Measurements from ENCODE around the gene CACNA1B. TPM values are rescaled to one million over a fixed set of nuclear protein-coding genes. Genes with fewer than 3 reads are reported as not detected.
A peak's percentile ranks its signal among the peaks of the same experiment; 100 is the strongest.
"Not testable (repeated sequence)": the region's sequence is repeated elsewhere in the genome, so short reads cannot be mapped to it uniquely, and the experiment has no call there.

The CACNA1B gene
- total RNA-seq, 2 experiments from 2014 or later: 0.05 TPM

GRCh38 chr9:138015021-138015829 lies 137.6 kb downstream of the CACNA1B start:
- CTCF ChIA-PET: interaction anchor here (0.6 kb wide), 1 partner anchor 218 kb away, joined by 5 read pairs; no protein-coding TSS in a partner anchor
- H3K4me3 Mint-ChIP-seq: no peak overlapping the region
- no peak overlapping the region for H3K27ac Mint-ChIP-seq
- H3K4me1 Mint-ChIP-seq (ENCODE audit: low read depth): no peaks in the 10 kb centered on the region
- DNase-seq: no peak
- H3K27me3 Mint-ChIP-seq (ENCODE audit: low read depth): no peaks in the 10 kb centered on the region
- H3K36me3 Mint-ChIP-seq (ENCODE audit: low read depth): no peaks in the 10 kb centered on the region
- H3K9me3 Mint-ChIP-seq: no peaks in the 10 kb centered on the region
- intact Hi-C loops (cut with micrococcal nuclease): no loop called here

GRCh38 chr9:138016406-138017187 lies 139.0 kb downstream of the CACNA1B start:
- Mint-ChIP-seq H3K9me3 (no peaks in the 10 kb centered on the region), H3K36me3 (ENCODE audit: low read depth) (no peaks in the 10 kb centered on the region), H3K27me3 (ENCODE audit: low read depth) (no peaks in the 10 kb centered on the region), H3K4me3 (no peak overlapping the region), H3K4me1 (ENCODE audit: low read depth) (no peaks in the 10 kb centered on the region), H3K27ac (no peak overlapping the region)
- intact Hi-C loops (cut with micrococcal nuclease): no loop called here
- DNase-seq: no peak
- CTCF ChIA-PET: interaction anchor here (0.6 kb wide), 1 partner anchor 140 kb away, joined by 4 read pairs; no protein-coding TSS in a partner anchor

- intact Hi-C loops (cut with micrococcal nuclease): no loop called here
- H3K4me3 Mint-ChIP-seq: no peak overlapping the region
Measured at GRCh38 chr9:138017200-138017599, 139.6 kb downstream of the CACNA1B start.

GRCh38 chr9:138019514-138019913 lies 141.9 kb downstream of the CACNA1B start:
- H3K4me1 Mint-ChIP-seq (ENCODE audit: low read depth); intact Hi-C loops (cut with micrococcal nuclease); H3K27me3 Mint-ChIP-seq (ENCODE audit: low read depth); CTCF ChIA-PET; DNase-seq; H3K36me3 Mint-ChIP-seq (ENCODE audit: low read depth); H3K4me3 Mint-ChIP-seq; H3K9me3 Mint-ChIP-seq; H3K27ac Mint-ChIP-seq: not testable (repeated sequence)

More at GRCh38 chr9:138017200-138017599, 139.6 kb downstream of the CACNA1B start:
- H3K27ac Mint-ChIP-seq: no peak overlapping the region
- no peaks in the 10 kb centered on the region for H3K9me3 Mint-ChIP-seq
- peaks cover 2% of the 10 kb centered on the region for H3K4me1 Mint-ChIP-seq (ENCODE audit: low read depth)
- DNase-seq: no peak
- peaks cover 2% of the 10 kb centered on the region for H3K27me3 Mint-ChIP-seq (ENCODE audit: low read depth)
- CTCF ChIA-PET: interaction anchor here (0.6 kb wide), 1 partner anchor 141 kb away, joined by 4 read pairs; no protein-coding TSS in a partner anchor
- H3K36me3 Mint-ChIP-seq (ENCODE audit: low read depth): no peaks in the 10 kb centered on the region

GRCh38 chr9:138020120-138020794 lies 142.7 kb downstream of the CACNA1B start:
- H3K36me3 Mint-ChIP-seq (ENCODE audit: low read depth): no peaks in the 10 kb centered on the region
- CTCF ChIA-PET: no interaction called here
- H3K27ac Mint-ChIP-seq: no peak overlapping the region
- intact Hi-C loops (cut with micrococcal nuclease): no loop called here
- H3K9me3 Mint-ChIP-seq: no peaks in the 10 kb centered on the region
- no peak for DNase-seq
- peaks cover 11% of the 10 kb centered on the region for H3K27me3 Mint-ChIP-seq (ENCODE audit: low read depth)
- H3K4me3 Mint-ChIP-seq: no peak overlapping the region
- H3K4me1 Mint-ChIP-seq (ENCODE audit: low read depth): peaks cover 4% of the 10 kb centered on the region

GRCh38 chr9:138020795-138021182 lies 143.2 kb downstream of the CACNA1B start:
- no peak for DNase-seq
- CTCF ChIA-PET: no interaction called here
- H3K36me3 Mint-ChIP-seq (ENCODE audit: low read depth): no peaks in the 10 kb centered on the region
- no peak overlapping the region for H3K27ac Mint-ChIP-seq
- no peak overlapping the region for H3K4me3 Mint-ChIP-seq
- intact Hi-C loops (cut with micrococcal nuclease): no loop called here
- peaks cover 4% of the 10 kb centered on the region for H3K4me1 Mint-ChIP-seq (ENCODE audit: low read depth)
- no peaks in the 10 kb centered on the region for H3K9me3 Mint-ChIP-seq
- peaks cover 14% of the 10 kb centered on the region for H3K27me3 Mint-ChIP-seq (ENCODE audit: low read depth)

- intact Hi-C loops (cut with micrococcal nuclease): loop anchor here (2.0 kb wide), 1 partner anchor 299 kb away; no protein-coding TSS in a partner anchor
- Mint-ChIP-seq H3K36me3 (ENCODE audit: low read depth) (no peaks in the 10 kb centered on the region), H3K27ac (no peak overlapping the region), H3K9me3 (no peaks in the 10 kb centered on the region), H3K4me1 (ENCODE audit: low read depth) (peaks cover 4% of the 10 kb centered on the region), H3K4me3 (no peak overlapping the region), H3K27me3 (ENCODE audit: low read depth) (peaks cover 14% of the 10 kb centered on the region)
- CTCF ChIA-PET: no interaction called here
- no peak for DNase-seq
Measured at GRCh38 chr9:138021251-138022056, 143.9 kb downstream of the CACNA1B start.

GRCh38 chr9:138022121-138022741 lies 144.6 kb downstream of the CACNA1B start:
- peak; percentile 42 for DNase-seq
- intact Hi-C loops (cut with micrococcal nuclease): loop anchor here (2.0 kb wide), 1 partner anchor 299 kb away; no protein-coding TSS in a partner anchor
- Mint-ChIP-seq H3K4me1 (ENCODE audit: low read depth) (peaks cover 4% of the 10 kb centered on the region), H3K27ac (no peak overlapping the region), H3K27me3 (ENCODE audit: low read depth) (peaks cover 14% of the 10 kb centered on the region), H3K9me3 (no peaks in the 10 kb centered on the region), H3K4me3 (no peak overlapping the region), H3K36me3 (ENCODE audit: low read depth) (no peaks in the 10 kb centered on the region)
- CTCF ChIA-PET: no interaction called here

- Mint-ChIP-seq H3K4me3 (no peak overlapping the region), H3K27me3 (ENCODE audit: low read depth) (peaks cover 14% of the 10 kb centered on the region), H3K9me3 (no peaks in the 10 kb centered on the region), H3K36me3 (ENCODE audit: low read depth) (no peaks in the 10 kb centered on the region), H3K4me1 (ENCODE audit: low read depth) (peaks cover 4% of the 10 kb centered on the region), H3K27ac (no peak overlapping the region)
- CTCF ChIA-PET: no interaction called here
- DNase-seq: no peak
- intact Hi-C loops (cut with micrococcal nuclease): loop anchor here (2.0 kb wide), 1 partner anchor 300 kb away; no protein-coding TSS in a partner anchor
Measured at GRCh38 chr9:138022756-138023393, 145.3 kb downstream of the CACNA1B start.

- CTCF ChIA-PET: no interaction called here
- peaks cover 14% of the 10 kb centered on the region for H3K27me3 Mint-ChIP-seq (ENCODE audit: low read depth)
- no peak overlapping the region for H3K27ac Mint-ChIP-seq
- no peaks in the 10 kb centered on the region for H3K9me3 Mint-ChIP-seq
- H3K4me3 Mint-ChIP-seq: no peak overlapping the region
- intact Hi-C loops (cut with micrococcal nuclease): loop anchor here (2.0 kb wide), 1 partner anchor 301 kb away; no protein-coding TSS in a partner anchor
- DNase-seq: no peak
- no peaks in the 10 kb centered on the region for H3K36me3 Mint-ChIP-seq (ENCODE audit: low read depth)
- H3K4me1 Mint-ChIP-seq (ENCODE audit: low read depth): peaks cover 4% of the 10 kb centered on the region
Measured at GRCh38 chr9:138023394-138024124, 146.0 kb downstream of the CACNA1B start.
